ENCODE measurements around the gene RAB11FIP4.
A peak's percentile ranks its signal among the peaks of the same experiment; 100 is the strongest.

RAB11FIP4 gene

DNA sequence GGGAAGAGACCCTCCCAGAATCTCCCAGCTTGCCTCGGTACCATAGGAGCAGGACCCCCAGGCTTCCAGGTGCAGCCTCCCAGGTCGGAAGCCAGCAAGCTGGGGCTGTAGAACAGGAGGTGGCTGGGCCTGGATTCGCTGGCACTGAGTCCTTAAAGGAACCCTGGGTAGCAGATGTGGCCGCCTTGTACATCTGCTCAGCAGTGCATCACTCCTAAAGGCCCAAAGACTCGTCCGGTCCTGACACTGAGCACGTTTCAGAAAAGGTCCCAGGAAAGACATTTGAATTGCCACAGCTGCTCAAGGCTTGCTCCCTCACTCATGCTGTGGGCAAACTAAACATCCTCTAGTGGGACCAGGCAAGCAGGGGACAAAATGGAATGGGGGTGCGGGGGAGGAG is 172.8 kb downstream of the RAB11FIP4 start:
- H3K4me3 ChIP-seq (ENCODE audit: control insufficient read depth, low read depth, low read length): no peak overlapping the region
- DNase-seq (ENCODE audit: low read depth): no peak
- TF ChIP-seq, protein P1, sequence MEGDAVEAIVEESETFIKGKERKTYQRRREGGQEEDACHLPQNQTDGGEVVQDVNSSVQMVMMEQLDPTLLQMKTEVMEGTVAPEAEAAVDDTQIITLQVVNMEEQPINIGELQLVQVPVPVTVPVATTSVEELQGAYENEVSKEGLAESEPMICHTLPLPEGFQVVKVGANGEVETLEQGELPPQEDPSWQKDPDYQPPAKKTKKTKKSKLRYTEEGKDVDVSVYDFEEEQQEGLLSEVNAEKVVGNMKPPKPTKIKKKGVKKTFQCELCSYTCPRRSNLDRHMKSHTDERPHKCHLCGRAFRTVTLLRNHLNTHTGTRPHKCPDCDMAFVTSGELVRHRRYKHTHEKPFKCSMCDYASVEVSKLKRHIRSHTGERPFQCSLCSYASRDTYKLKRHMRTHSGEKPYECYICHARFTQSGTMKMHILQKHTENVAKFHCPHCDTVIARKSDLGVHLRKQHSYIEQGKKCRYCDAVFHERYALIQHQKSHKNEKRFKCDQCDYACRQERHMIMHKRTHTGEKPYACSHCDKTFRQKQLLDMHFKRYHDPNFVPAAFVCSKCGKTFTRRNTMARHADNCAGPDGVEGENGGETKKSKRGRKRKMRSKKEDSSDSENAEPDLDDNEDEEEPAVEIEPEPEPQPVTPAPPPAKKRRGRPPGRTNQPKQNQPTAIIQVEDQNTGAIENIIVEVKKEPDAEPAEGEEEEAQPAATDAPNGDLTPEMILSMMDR (IDR thresholded peaks at IDR 0.05; ENCODE audit: control insufficient read depth, insufficient read depth, low read depth, low read length, missing control alignments): no peak

DNA sequence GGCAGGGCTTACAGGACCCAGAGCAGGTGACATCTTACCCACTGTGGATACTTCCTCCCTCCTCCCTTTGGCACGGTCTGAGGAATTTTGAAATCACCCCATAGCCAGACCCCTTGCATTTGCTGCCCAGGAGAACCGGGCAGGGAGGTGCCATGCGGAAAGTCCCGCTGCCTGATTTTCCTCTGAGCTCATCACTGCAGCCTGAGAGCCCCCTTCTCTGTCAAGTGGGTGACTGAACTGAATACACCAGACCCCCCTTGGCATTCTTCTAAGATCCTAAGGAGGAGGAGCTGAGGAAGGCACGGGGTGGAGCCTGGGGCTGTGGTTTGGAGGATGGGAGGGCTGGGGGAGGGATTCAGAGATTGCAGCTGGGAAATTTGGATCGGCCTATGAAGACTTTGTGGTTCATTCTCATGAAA is 173.4 kb downstream of the RAB11FIP4 start:
- peak overlapping the region; percentile 1 for H3K4me3 ChIP-seq (ENCODE audit: control insufficient read depth, low read depth, low read length)
- TF ChIP-seq, protein P1 (IDR thresholded peaks at IDR 0.05; ENCODE audit: control insufficient read depth, insufficient read depth, low read depth, low read length, missing control alignments): no peak
- DNase-seq (ENCODE audit: low read depth): no peak

DNA sequence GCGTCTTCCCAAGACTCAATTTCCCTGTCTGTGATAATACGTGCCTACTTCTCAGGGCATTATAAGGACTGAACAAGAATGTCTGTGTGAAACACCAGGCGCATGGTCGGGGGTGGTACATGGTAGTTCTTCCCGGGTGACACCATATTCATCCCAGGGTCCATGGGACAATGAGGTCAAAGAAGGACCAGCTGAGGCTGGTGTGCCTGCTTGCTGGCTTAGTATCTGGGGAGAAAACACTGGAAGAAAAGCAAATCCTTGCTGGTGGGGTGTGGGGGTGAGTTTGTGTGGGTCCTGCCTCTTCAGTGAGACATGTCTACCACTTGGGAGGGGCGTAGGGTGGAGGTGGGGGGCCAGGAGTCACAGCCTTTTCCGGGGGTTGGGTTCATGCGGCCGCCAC is 174.2 kb downstream of the RAB11FIP4 start:
- H3K4me3 ChIP-seq (ENCODE audit: control insufficient read depth, low read depth, low read length): peak overlapping the region; percentile 1; the same call in 1 of the 2 replicates
- DNase-seq (ENCODE audit: low read depth): no peak
- TF ChIP-seq, protein P1 (IDR thresholded peaks at IDR 0.05; ENCODE audit: control insufficient read depth, insufficient read depth, low read depth, low read length, missing control alignments): no peak

DNA sequence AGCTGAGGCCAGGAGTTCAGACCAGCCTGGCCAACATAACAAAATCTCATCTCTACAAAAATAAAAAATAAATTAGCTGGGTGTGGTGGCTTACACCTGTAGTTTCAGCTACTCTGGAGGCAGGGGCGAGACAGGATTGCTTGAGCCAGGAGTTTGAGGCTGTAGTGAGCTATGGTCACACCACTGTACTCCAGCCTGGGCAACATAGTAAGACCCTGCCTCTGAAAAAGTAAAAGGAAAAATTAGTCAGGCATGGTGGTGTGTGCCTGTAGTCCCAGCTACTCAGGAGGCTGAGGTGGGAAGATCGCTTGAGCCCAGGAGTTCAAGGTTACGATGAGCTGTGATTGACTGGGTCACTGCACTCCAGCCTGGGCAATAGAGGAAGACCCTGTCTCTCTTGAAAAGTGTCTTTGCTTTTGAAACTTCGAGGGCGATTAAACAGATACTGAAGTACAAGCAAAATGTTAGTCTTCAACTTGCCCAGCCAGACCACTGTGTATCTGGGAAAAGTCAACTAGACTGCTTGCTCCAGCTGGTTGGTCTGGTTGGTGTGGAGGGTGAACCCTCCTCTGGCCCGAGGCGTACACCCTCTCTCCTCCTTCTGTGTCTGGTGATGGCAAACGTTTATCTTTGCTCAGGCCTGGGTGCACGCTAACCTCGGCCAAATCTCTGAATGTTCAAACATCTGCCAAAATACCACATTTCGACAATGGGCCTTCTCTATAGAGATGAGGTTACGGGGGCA is 174.9 kb downstream of the RAB11FIP4 start:
- H3K4me3 ChIP-seq (ENCODE audit: control insufficient read depth, low read depth, low read length): no peak overlapping the region
- TF ChIP-seq, protein P1 (IDR thresholded peaks at IDR 0.05; ENCODE audit: control insufficient read depth, insufficient read depth, low read depth, low read length, missing control alignments): no peak
- no peak for DNase-seq (ENCODE audit: low read depth)

DNA sequence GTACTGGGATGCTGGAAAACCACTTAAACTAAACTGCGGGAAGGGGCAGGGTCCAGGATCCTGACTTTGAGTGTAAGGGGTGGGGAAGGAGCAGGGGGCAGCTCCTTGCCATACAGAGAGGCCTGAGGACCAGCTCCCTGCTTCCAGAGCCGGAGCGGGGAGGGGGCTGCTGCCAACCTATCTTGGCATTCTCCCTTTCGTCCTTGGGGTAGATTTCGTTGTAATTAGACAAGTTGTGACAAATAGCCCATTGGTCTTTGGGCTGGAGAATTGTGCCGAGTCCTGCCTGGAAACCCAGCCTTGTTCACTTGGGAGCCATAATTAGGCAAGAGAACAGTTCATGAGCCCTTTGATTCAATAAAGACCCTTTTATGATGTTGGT is 175.5 kb downstream of the RAB11FIP4 start:
- no peak overlapping the region for H3K4me3 ChIP-seq (ENCODE audit: control insufficient read depth, low read depth, low read length)
- no peak for DNase-seq (ENCODE audit: low read depth)
- TF ChIP-seq, protein P1 (IDR thresholded peaks at IDR 0.05; ENCODE audit: control insufficient read depth, insufficient read depth, low read depth, low read length, missing control alignments): no peak

DNA sequence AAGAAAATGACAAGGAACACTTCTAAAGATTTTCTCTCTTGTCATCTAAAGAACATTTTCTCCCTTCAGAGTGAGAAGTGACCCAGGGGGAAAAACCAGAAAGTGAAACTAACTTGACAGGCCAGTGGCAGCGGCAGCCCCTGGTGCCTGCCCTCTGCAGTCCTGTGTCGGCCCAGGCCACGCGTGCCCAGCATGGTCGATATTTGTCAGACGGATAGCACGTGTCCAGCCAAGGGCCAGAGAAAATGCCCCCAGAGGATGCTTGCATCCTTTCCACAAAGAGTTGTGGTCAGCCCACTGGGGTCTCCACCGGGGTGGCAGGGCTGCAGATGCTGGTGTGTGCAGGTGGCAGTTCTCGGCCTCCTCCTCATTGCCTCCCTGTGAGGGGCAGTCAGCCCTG is 176.6 kb downstream of the RAB11FIP4 start:
- TF ChIP-seq, protein P1 (IDR thresholded peaks at IDR 0.05; ENCODE audit: control insufficient read depth, insufficient read depth, low read depth, low read length, missing control alignments): no peak
- no peak for DNase-seq (ENCODE audit: low read depth)
- H3K4me3 ChIP-seq (ENCODE audit: control insufficient read depth, low read depth, low read length): no peak overlapping the region

Data from AG09309 (cell line).